Neural progenitor cell (in vitro differentiated cells): Measurements from ENCODE around the gene GUSB.

Experiments used
- EZH2phosphoT487 ChIP-seq: fragments of 200-600 bp; sonication (generic); IDR thresholded peaks from 2 replicates; pipeline ENCODE4 v1.6.1; 2017; ENCODE audit warnings: antibody characterized with exemption
- TF ChIP-seq, protein P1 (sequence below): fragments of 200-600 bp; sonication (generic); IDR thresholded peaks from 2 replicates; pipeline ENCODE4 v1.5.1; 2017; ENCODE audit warnings: antibody characterized with exemption, mild to moderate bottlenecking

DNA sequence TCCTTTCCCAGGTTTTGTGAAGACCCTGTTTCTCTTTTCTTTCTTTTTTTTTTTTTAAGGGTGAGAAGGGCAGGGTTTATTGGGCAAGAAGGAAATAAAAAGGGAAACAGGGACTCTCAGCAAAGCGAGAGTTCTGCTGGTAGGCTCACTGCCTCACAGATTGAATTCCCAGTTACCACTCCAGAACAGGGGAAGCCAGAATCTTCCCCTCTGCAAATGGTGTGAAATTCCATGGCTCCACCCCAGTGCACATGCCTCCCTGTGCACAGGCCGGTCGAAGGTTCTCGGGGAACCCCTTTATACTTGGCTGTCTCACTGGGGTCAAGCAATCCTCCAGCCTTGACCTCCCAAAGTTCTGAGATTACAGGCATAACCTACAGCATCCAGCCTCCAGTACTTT, 10.5 kb upstream of the GUSB start:
- no peak for TF ChIP-seq EZH2phosphoT487
- TF ChIP-seq, protein P1, sequence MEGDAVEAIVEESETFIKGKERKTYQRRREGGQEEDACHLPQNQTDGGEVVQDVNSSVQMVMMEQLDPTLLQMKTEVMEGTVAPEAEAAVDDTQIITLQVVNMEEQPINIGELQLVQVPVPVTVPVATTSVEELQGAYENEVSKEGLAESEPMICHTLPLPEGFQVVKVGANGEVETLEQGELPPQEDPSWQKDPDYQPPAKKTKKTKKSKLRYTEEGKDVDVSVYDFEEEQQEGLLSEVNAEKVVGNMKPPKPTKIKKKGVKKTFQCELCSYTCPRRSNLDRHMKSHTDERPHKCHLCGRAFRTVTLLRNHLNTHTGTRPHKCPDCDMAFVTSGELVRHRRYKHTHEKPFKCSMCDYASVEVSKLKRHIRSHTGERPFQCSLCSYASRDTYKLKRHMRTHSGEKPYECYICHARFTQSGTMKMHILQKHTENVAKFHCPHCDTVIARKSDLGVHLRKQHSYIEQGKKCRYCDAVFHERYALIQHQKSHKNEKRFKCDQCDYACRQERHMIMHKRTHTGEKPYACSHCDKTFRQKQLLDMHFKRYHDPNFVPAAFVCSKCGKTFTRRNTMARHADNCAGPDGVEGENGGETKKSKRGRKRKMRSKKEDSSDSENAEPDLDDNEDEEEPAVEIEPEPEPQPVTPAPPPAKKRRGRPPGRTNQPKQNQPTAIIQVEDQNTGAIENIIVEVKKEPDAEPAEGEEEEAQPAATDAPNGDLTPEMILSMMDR, result no peak
